Stomach (tissue), 9 donors: ENCODE results near the gene ZGPAT. TPM values are rescaled to one million over a fixed set of nuclear protein-coding genes. Genes with fewer than 3 reads are reported as not detected.

Experiments
- DNase-seq, 2 donors: peaks; one replicate each; pipeline versions ENCODE4 v3.0.0 to v3.0.0-alpha.2; 2013 to 2019
- H3K27ac ChIP-seq, 5 donors: fragments of 200-600 bp in 4 of 5; sonication (generic) in 4 of 5; one replicate each; pipeline ENCODE4 v1.5.1; 2013 to 2019; ENCODE audit warnings: mild to moderate bottlenecking in 1 of 5, moderate library complexity in 1 of 5
- H3K27me3 ChIP-seq, 3 donors: fragments of 200-600 bp; sonication (generic); one replicate each; pipeline ENCODE4 v1.5.1; 2017 to 2019; ENCODE audit warnings: mixed run types in 1 of 3
- H3K36me3 ChIP-seq, 4 donors: fragments of 200-600 bp; sonication (generic); 1 replicate in 3 of 4; 2 replicates in 1 of 4; pipeline ENCODE4 v1.5.1; 2016 to 2019
- H3K4me1 ChIP-seq, 4 donors: fragments of 200-600 bp; sonication (generic); one replicate each; pipeline ENCODE4 v1.5.1; 2016 to 2019
- H3K4me3 ChIP-seq, 4 donors: fragments of 200-600 bp; sonication (generic) in 3 of 4; one replicate each; pipeline ENCODE4 v1.5.1; 2016 to 2019; ENCODE audit warnings: mild to moderate bottlenecking in 1 of 4
- H3K9me3 ChIP-seq, 4 donors: fragments of 200-600 bp; sonication (generic); one replicate each; pipeline ENCODE4 v1.5.1; 2016 to 2019
- EP300 ChIP-seq: sonication (generic); formaldehyde crosslinking; IDR thresholded peaks from one replicate; pipeline ENCODE4 v1.6.1; 2017; ENCODE audit warnings: antibody characterized with exemption
- POLR2A ChIP-seq, 4 donors: fragments of 450-650 bp; IDR thresholded peaks; one replicate each; pipeline ENCODE4 v1.6.1; 2016; ENCODE audit warnings: antibody characterized with exemption in 4 of 4, control low read depth in 2 of 4, mild to moderate bottlenecking in 1 of 4, moderate library complexity in 1 of 4
- POLR2AphosphoS5 ChIP-seq, 3 donors: sonication (generic); formaldehyde crosslinking; IDR thresholded peaks; one replicate each; pipeline ENCODE4 v1.6.1; 2016; ENCODE audit warnings: antibody characterized with exemption in 3 of 3
- WGBS, 5 donors: extraction: QIAGEN DNeasy Blood & Tissue Kit in 3 of 5; methylation state at CpG; one replicate each; pipeline versions ENCODE4 v1.1.5 to v1.1.7; 2013 to 2018; 5-methylcytosine and 5-hydroxymethylcytosine counted together
- intact Hi-C: fragments of 100-400 bp; cut with DNase I; formaldehyde crosslinking; loops from one replicate; pipeline ENCODE4 v1.15.1; 2023; ENCODE audit warnings: low total_unique reads
- polyA plus RNA-seq, 3 donors: library from polyadenylated mRNA; stranded (reverse); fragments of 200-250 nt; gene quantifications; one replicate each; pipeline ENCODE4 v1.2.3, GENCODE V29; 2013
- total RNA-seq, 5 donors: library from RNA; depleted of rRNA; stranded (reverse); fragments of >200 nt; gene quantifications; one replicate each; pipeline versions ENCODE4 v1.1.0 to v1.2.3, GENCODE V29; 2014 to 2016
- TF ChIP-seq, protein P1 (sequence below), 7 experiments: fragments of 450-650 bp in 4 of 7; fragments of 200-600 bp in 3 of 7; sonication (generic) in 3 of 7; IDR thresholded peaks; one replicate each; pipeline ENCODE4 v1.5.1; 2016 to 2019; ENCODE audit warnings: antibody characterized with exemption in 7 of 7, control low read depth in 2 of 7, mild to moderate bottlenecking in 1 of 7
- donor health status: healthy with polysubstance abuse.
- donor health status: Bipolar disorder and iron deficiency.
- donor health status: healthy.

Gene ZGPAT
- total and polyA plus RNA-seq, 8 donors: 12.3 to 49.6 (median 38.5) TPM

DNA sequence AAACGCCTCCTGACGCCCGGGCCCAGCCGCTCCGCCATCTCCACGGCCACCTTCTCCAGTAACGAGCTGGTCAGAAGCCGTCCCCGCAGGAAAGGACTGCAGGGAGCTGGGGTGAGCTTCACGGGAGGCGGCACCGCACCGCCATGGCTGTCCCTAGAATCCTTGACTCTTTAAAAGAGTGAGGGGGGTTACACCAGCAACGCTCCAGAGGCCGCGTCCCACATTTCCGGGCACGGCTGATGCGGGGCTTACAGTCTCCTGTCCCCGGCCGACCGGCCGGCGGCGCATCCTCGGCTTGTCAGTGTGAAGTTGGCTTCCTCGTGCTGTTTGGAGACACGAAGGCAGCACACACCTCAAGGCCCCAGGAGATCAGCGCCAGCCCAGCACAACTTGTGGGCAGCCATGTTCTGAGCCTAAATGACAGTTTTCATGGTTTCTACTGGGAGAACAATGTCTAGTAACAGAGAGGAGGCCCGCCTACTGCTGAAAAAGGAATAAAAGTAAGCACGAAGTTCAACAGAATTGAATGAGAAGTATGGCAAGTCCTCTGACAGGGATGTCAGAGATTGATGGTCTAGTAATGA is 62.1 kb downstream of the ZGPAT start:
- Histone ChIP-seq H3K4me1 (peaks cover 2 to 15% (median 7%) of the 10 kb centered on the region in 4 donors), H3K36me3 (peaks cover 0 to 37% (median 27%) of the 10 kb centered on the region in 4 donors), H3K9me3 (no peaks in the 10 kb centered on the region), H3K27ac (no peak overlapping the region), H3K27me3 (peaks cover 0 to 8% (median 0%) of the 10 kb centered on the region in 3 donors), H3K4me3 (no peak overlapping the region)
- DNase-seq: no peak
- 87 to 94% (median 90%) methylated on average over 28 to 31 of the region's 31 CpGs for WGBS, 5 donors
- intact Hi-C loops: no loop called here
- TF ChIP-seq, protein P1, sequence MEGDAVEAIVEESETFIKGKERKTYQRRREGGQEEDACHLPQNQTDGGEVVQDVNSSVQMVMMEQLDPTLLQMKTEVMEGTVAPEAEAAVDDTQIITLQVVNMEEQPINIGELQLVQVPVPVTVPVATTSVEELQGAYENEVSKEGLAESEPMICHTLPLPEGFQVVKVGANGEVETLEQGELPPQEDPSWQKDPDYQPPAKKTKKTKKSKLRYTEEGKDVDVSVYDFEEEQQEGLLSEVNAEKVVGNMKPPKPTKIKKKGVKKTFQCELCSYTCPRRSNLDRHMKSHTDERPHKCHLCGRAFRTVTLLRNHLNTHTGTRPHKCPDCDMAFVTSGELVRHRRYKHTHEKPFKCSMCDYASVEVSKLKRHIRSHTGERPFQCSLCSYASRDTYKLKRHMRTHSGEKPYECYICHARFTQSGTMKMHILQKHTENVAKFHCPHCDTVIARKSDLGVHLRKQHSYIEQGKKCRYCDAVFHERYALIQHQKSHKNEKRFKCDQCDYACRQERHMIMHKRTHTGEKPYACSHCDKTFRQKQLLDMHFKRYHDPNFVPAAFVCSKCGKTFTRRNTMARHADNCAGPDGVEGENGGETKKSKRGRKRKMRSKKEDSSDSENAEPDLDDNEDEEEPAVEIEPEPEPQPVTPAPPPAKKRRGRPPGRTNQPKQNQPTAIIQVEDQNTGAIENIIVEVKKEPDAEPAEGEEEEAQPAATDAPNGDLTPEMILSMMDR (IDR thresholded peaks at IDR 0.05): no peak
- TF ChIP-seq EP300 (no peak), POLR2A (IDR thresholded peaks at IDR 0.05) (no peak), POLR2AphosphoS5 (IDR thresholded peaks at IDR 0.05) (no peak)

DNA sequence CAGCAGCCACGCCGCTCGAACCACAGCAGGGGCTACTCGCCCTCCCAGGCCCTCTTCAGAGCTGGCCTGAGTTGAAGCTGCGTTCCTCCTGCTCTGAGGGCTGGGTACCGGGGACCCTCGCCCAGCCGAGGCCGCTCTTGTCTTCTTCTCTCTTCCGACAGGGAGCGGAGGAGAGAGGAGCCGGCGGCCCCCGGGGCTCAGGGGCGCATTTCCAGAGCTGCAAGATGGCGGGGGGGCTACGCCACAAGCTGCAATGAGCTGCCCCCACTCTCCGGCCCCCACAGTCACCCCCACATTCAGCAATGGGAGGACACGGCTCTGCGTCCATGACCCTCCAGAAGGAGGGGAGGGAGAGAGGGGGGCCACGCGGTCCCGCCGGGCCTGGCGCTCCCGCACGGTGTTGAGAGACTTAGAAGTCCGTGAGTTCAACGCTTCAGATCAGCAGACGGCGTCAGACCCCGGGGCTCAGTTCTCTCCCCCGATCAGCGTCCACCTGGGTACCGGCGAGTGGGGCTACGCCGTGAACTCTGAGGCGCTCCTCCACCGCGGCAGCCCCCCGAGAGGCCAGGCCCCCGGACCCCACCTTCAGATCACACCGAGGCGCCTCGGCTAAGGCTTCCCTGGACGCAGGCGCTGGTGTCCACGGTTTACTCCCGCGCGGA is 63.3 kb downstream of the ZGPAT start:
- intact Hi-C loops: no loop called here

DNA sequence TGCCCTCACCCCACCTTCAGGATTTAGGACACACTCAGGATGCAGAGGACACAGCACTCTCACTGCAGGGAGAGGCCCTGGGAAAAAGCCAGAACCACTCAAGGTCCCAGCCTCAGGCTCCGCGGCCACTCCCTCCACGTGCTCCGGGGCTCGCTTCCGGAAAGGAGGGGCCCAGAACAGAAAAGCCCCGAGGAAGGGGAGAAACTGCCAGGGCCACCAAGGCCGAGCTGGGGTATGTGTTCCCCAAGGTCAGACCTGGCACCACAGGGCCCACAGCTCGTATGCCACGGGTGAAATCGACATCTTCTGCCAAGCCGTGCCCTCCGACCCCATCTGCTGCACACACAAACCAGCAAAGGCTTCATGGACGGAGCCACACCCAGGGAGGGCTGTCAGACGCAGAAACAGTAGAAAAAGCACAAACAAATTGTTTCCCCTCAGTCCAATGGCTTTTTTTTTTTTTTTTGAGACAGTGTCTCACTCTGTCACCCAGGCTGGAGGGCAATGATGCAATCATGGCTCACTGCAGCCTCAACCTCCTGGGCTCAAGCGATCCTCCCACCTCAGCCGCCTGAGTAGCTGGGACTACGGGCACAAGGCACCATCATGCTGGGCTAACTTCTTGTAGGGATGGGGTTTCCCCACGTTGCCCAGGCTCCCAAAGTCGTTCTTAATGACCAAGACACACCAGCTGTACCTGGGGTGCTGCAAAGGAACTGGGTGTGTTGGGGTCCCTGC is 65.1 kb downstream of the ZGPAT start:
- Histone ChIP-seq H3K36me3 (peaks cover 0 to 29% (median 18%) of the 10 kb centered on the region in 4 donors), H3K27ac (peak overlapping the region in 1 of 5 donors; percentile 31), H3K27me3 (peaks cover 0 to 13% (median 3%) of the 10 kb centered on the region in 3 donors), H3K4me3 (no peak overlapping the region), H3K9me3 (no peaks in the 10 kb centered on the region), H3K4me1 (peaks cover 8 to 20% (median 13%) of the 10 kb centered on the region in 4 donors)
- 55 to 73% (median 60%) methylated on average over 15 to 20 of the region's 20 CpGs for WGBS, 5 donors
- intact Hi-C loops: no loop called here
- TF ChIP-seq, protein P1 (IDR thresholded peaks at IDR 0.05): no peak
- TF ChIP-seq EP300: no peak
- TF ChIP-seq POLR2AphosphoS5 (IDR thresholded peaks at IDR 0.05): no peak
- no peak for TF ChIP-seq POLR2A (IDR thresholded peaks at IDR 0.05)
- DNase-seq: no peak

More for the DNA sequence above, 63.3 kb downstream of the ZGPAT start:
- Histone ChIP-seq H3K27ac (no peak overlapping the region), H3K27me3 (peaks cover 0 to 13% (median 3%) of the 10 kb centered on the region in 3 donors), H3K4me1 (peaks cover 8 to 20% (median 13%) of the 10 kb centered on the region in 4 donors), H3K9me3 (no peaks in the 10 kb centered on the region), H3K36me3 (peaks cover 0 to 37% (median 27%) of the 10 kb centered on the region in 4 donors), H3K4me3 (no peak overlapping the region)
- WGBS, 5 donors: 91 to 94% (median 92%) methylated on average over 40 to 52 of the region's 52 CpGs
- TF ChIP-seq EP300 (no peak), POLR2AphosphoS5 (IDR thresholded peaks at IDR 0.05) (no peak), POLR2A (IDR thresholded peaks at IDR 0.05) (no peak)
- TF ChIP-seq, protein P1 (IDR thresholded peaks at IDR 0.05): no peak
- DNase-seq: no peak

DNA sequence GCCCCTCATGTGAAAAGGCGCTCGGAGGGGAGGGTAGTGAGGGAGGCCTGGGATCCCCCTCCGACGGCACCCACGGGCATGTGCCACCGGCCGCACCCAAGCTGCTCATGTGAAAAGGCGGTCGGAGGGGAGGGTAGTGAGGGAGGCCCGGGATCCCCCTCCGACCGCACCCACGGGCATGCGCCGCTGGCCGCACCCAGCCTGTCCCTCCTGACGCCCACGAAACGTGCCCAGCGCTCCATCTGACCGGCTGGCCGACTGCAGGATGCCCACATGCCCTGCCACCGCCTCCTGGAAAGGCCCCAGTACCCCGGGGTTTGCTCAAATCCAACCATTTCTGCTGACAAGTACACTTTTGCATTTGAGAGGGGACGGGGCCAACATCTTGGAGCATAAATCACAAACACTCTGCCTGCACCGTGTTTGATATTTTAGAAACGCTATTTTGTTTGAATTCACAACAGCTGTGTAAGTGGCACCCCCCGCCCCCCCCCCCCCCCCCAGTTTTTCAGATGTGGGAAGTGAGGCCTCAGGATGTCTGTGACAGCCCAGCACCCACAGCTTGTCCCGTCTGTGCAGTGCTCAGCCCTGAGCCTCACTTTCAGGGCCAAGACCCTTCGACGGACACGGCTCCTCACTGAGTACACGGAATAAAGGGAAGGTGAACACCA is 65.9 kb downstream of the ZGPAT start:
- Histone ChIP-seq H3K36me3 (peaks cover 0 to 27% (median 17%) of the 10 kb centered on the region in 4 donors), H3K27me3 (peaks cover 0 to 13% (median 3%) of the 10 kb centered on the region in 3 donors), H3K9me3 (no peaks in the 10 kb centered on the region), H3K27ac (no peak overlapping the region), H3K4me3 (no peak overlapping the region), H3K4me1 (peaks cover 8 to 20% (median 13%) of the 10 kb centered on the region in 4 donors)
- no peak for DNase-seq
- TF ChIP-seq POLR2AphosphoS5 (IDR thresholded peaks at IDR 0.05) (no peak), EP300 (no peak), POLR2A (IDR thresholded peaks at IDR 0.05) (no peak)
- TF ChIP-seq, protein P1 (IDR thresholded peaks at IDR 0.05): no peak
- intact Hi-C loops: no loop called here
- WGBS, 5 donors: 75 to 86% (median 81%) methylated on average over 15 to 33 of the region's 33 CpGs
